Vagina (tissue), 2 donors: ENCODE results near the gene B3GALT5. TPM values are rescaled to one million over a fixed set of nuclear protein-coding genes. Genes with fewer than 3 reads are reported as not detected.
"Not testable (repeated sequence)": the region's sequence is repeated elsewhere in the genome, so short reads cannot be mapped to it uniquely, and the experiment has no call there.

Experiments
- DNase-seq, 2 donors: peaks; one replicate each; pipeline ENCODE4 v3.0.0-alpha.2; 2017; ENCODE audit errors: extremely low spot score in 2 of 2
- H3K27ac ChIP-seq: fragments of 200-600 bp; sonication (generic); one replicate; pipeline ENCODE4 v1.5.1; 2019
- H3K27me3 ChIP-seq: fragments of 200-600 bp; sonication (generic); one replicate; pipeline ENCODE4 v1.5.1; 2019
- H3K36me3 ChIP-seq, 2 donors: fragments of 200-600 bp; sonication (generic); one replicate each; pipeline ENCODE4 v1.5.1; 2017 to 2019
- H3K4me1 ChIP-seq: fragments of 200-600 bp; sonication (generic); one replicate; pipeline ENCODE4 v1.5.1; 2019
- H3K4me3 ChIP-seq, 2 donors: fragments of 200-600 bp; sonication (generic); 1 replicate in 1 of 2; 2 replicates in 1 of 2; pipeline ENCODE4 v1.5.1; 2016 to 2019
- H3K9me3 ChIP-seq: fragments of 200-600 bp; sonication (generic); one replicate; pipeline ENCODE4 v1.5.1; 2019
- POLR2A ChIP-seq, 2 donors: fragments of 450-650 bp; IDR thresholded peaks; one replicate each; pipeline ENCODE4 v1.6.1; 2017; ENCODE audit warnings: antibody characterized with exemption in 2 of 2, mild to moderate bottlenecking in 2 of 2, moderate library complexity in 2 of 2
- POLR2AphosphoS5 ChIP-seq, 2 donors: sonication (generic); formaldehyde crosslinking; IDR thresholded peaks; one replicate each; pipeline ENCODE4 v1.9.0; 2017; ENCODE audit warnings: antibody characterized with exemption in 2 of 2, mild to moderate bottlenecking in 2 of 2, low read depth in 1 of 2; ENCODE audit not compliant: insufficient read depth in 1 of 2
- intact Hi-C: fragments of 100-400 bp; cut with DNase I; formaldehyde crosslinking; loops from one replicate; pipeline ENCODE4 v1.15.1; 2023
- total RNA-seq: library from RNA; depleted of rRNA; stranded (reverse); fragments of >200 nt; gene quantifications from one replicate; pipeline ENCODE4 v1.2.3, GENCODE V29; 2016
- TF ChIP-seq, protein P1 (sequence below), 3 experiments: fragments of 450-650 bp in 2 of 3; fragments of 200-600 bp in 1 of 3; sonication (generic) in 1 of 3; IDR thresholded peaks; one replicate each; pipeline ENCODE4 v1.5.1; 2017 to 2019; ENCODE audit warnings: antibody characterized with exemption in 3 of 3, mild to moderate bottlenecking in 2 of 3, moderate library complexity in 2 of 3

The B3GALT5 gene
- total RNA-seq, 1 donor from 2014 or later = 1.5 TPM

GRCh38 chr21:39582749-39583148, 30.0 kb upstream of the B3GALT5 start:
- Histone ChIP-seq H3K27me3 (no peaks in the 10 kb centered on the region), H3K9me3 (no peaks in the 10 kb centered on the region), H3K27ac (no peak overlapping the region), H3K4me1 (no peaks in the 10 kb centered on the region), H3K36me3 (no peaks in the 10 kb centered on the region), H3K4me3 (no peak overlapping the region)
- intact Hi-C loops = no loop called here
- TF ChIP-seq POLR2AphosphoS5 (IDR thresholded peaks at IDR 0.05; ENCODE audit: insufficient read depth in 1 of 2, low read depth in 1 of 2) = no peak
- no peak for TF ChIP-seq POLR2A (IDR thresholded peaks at IDR 0.05)
- TF ChIP-seq, protein P1, sequence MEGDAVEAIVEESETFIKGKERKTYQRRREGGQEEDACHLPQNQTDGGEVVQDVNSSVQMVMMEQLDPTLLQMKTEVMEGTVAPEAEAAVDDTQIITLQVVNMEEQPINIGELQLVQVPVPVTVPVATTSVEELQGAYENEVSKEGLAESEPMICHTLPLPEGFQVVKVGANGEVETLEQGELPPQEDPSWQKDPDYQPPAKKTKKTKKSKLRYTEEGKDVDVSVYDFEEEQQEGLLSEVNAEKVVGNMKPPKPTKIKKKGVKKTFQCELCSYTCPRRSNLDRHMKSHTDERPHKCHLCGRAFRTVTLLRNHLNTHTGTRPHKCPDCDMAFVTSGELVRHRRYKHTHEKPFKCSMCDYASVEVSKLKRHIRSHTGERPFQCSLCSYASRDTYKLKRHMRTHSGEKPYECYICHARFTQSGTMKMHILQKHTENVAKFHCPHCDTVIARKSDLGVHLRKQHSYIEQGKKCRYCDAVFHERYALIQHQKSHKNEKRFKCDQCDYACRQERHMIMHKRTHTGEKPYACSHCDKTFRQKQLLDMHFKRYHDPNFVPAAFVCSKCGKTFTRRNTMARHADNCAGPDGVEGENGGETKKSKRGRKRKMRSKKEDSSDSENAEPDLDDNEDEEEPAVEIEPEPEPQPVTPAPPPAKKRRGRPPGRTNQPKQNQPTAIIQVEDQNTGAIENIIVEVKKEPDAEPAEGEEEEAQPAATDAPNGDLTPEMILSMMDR (IDR thresholded peaks at IDR 0.05) = no peak
- no peak for DNase-seq

GRCh38 chr21:39583586-39583985, 29.2 kb upstream of the B3GALT5 start:
- H3K4me3 ChIP-seq, H3K9me3 ChIP-seq, H3K27ac ChIP-seq, intact Hi-C loops, H3K27me3 ChIP-seq, H3K4me1 ChIP-seq, H3K36me3 ChIP-seq, DNase-seq: not testable (repeated sequence)

GRCh38 chr21:39587376-39587775, 25.4 kb upstream of the B3GALT5 start:
- TF ChIP-seq POLR2A (IDR thresholded peaks at IDR 0.05) (no peak), POLR2AphosphoS5 (IDR thresholded peaks at IDR 0.05; ENCODE audit: insufficient read depth in 1 of 2, low read depth in 1 of 2) (no peak)
- TF ChIP-seq, protein P1 (IDR thresholded peaks at IDR 0.05) = no peak
- Histone ChIP-seq H3K36me3 (no peaks in the 10 kb centered on the region), H3K27ac (no peak overlapping the region), H3K9me3 (no peaks in the 10 kb centered on the region), H3K27me3 (no peaks in the 10 kb centered on the region), H3K4me3 (no peak overlapping the region), H3K4me1 (no peaks in the 10 kb centered on the region)
- intact Hi-C loops = no loop called here
- no peak for DNase-seq

DNA sequence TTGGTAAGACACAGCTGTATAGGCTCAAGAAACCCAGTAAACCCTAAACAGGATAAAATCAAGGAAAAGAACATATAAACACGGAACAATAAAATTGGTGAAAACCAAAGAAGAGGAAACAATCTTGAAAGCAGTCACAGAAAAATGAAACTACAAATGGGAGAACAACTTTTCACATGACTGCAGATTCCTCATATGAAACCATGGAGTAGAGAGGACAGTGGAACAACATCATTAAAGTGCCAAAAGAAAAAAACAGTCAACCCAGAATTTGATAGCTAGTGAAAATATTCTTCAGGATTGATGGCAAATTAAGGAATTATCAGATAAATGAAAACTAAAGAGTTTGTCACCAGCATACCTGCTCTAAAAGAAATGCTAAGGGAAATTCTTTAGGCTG, 23.9 kb upstream of the B3GALT5 start:
- no peak for DNase-seq
- no peak overlapping the region for H3K27ac ChIP-seq
- no peaks in the 10 kb centered on the region for H3K27me3 ChIP-seq
- no peaks in the 10 kb centered on the region for H3K4me1 ChIP-seq
- H3K4me3 ChIP-seq = no peak overlapping the region
- intact Hi-C loops = no loop called here
- no peaks in the 10 kb centered on the region for H3K36me3 ChIP-seq
- no peak for TF ChIP-seq POLR2AphosphoS5 (IDR thresholded peaks at IDR 0.05; ENCODE audit: insufficient read depth in 1 of 2, low read depth in 1 of 2)
- TF ChIP-seq POLR2A (IDR thresholded peaks at IDR 0.05) = no peak
- TF ChIP-seq, protein P1 (IDR thresholded peaks at IDR 0.05) = no peak
- no peaks in the 10 kb centered on the region for H3K9me3 ChIP-seq

GRCh38 chr21:39593522-39593921, 19.2 kb upstream of the B3GALT5 start:
- Histone ChIP-seq H3K27ac (no peak overlapping the region), H3K27me3 (no peaks in the 10 kb centered on the region), H3K9me3 (no peaks in the 10 kb centered on the region), H3K4me1 (no peaks in the 10 kb centered on the region), H3K4me3 (no peak overlapping the region), H3K36me3 (no peaks in the 10 kb centered on the region)
- no peak for DNase-seq
- TF ChIP-seq POLR2A (IDR thresholded peaks at IDR 0.05) (no peak), POLR2AphosphoS5 (IDR thresholded peaks at IDR 0.05; ENCODE audit: insufficient read depth in 1 of 2, low read depth in 1 of 2) (no peak)
- TF ChIP-seq, protein P1 (IDR thresholded peaks at IDR 0.05) = no peak
- intact Hi-C loops = no loop called here

- no peak for DNase-seq
- no peaks in the 10 kb centered on the region for H3K36me3 ChIP-seq
- no peaks in the 10 kb centered on the region for H3K9me3 ChIP-seq
- no peaks in the 10 kb centered on the region for H3K27me3 ChIP-seq
- H3K27ac ChIP-seq = no peak overlapping the region
- TF ChIP-seq POLR2AphosphoS5 (IDR thresholded peaks at IDR 0.05; ENCODE audit: insufficient read depth in 1 of 2, low read depth in 1 of 2) = no peak
- TF ChIP-seq POLR2A (IDR thresholded peaks at IDR 0.05) = no peak
- TF ChIP-seq, protein P1 (IDR thresholded peaks at IDR 0.05) = no peak
- H3K4me3 ChIP-seq = no peak overlapping the region
- intact Hi-C loops = loop anchor here (1.0 kb wide), 1 partner anchor 23 kb away; no protein-coding TSS in a partner anchor
- no peaks in the 10 kb centered on the region for H3K4me1 ChIP-seq
Observed at GRCh38 chr21:39595465-39595864, 17.3 kb upstream of the B3GALT5 start.
